Measurements from ENCODE around the gene C10orf71.

C10orf71 gene

GRCh38 chr10:49359349-49360270, 60.6 kb downstream of the C10orf71 start:
- Histone ChIP-seq H3K36me3 (ENCODE audit: low read depth) (no peaks in the 10 kb centered on the region), H3K27ac (ENCODE audit: poor library complexity, severe bottlenecking) (no peak overlapping the region), H3K4me3 (ENCODE audit: severe bottlenecking) (no peak overlapping the region), H3K4me1 (ENCODE audit: insufficient read depth, poor library complexity, severe bottlenecking) (no peaks in the 10 kb centered on the region), H3K27me3 (ENCODE audit: insufficient read depth, poor library complexity, severe bottlenecking) (no peaks in the 10 kb centered on the region), H3K9me3 (ENCODE audit: severe bottlenecking) (no peaks in the 10 kb centered on the region)
- no peak for ATAC-seq (ENCODE audit: low read depth)
- DNase-seq (ENCODE audit: low spot score) = no peak
- no peak for TF ChIP-seq CTCF (IDR thresholded peaks at IDR 0.05; ENCODE audit: poor library complexity, severe bottlenecking)

GRCh38 chr10:49360271-49361177, 61.6 kb downstream of the C10orf71 start:
- Histone ChIP-seq H3K9me3 (ENCODE audit: severe bottlenecking) (no peaks in the 10 kb centered on the region), H3K4me1 (ENCODE audit: insufficient read depth, poor library complexity, severe bottlenecking) (no peaks in the 10 kb centered on the region), H3K27me3 (ENCODE audit: insufficient read depth, poor library complexity, severe bottlenecking) (no peaks in the 10 kb centered on the region), H3K36me3 (ENCODE audit: low read depth) (no peaks in the 10 kb centered on the region), H3K27ac (ENCODE audit: poor library complexity, severe bottlenecking) (no peak overlapping the region), H3K4me3 (ENCODE audit: severe bottlenecking) (no peak overlapping the region)
- TF ChIP-seq CTCF (IDR thresholded peaks at IDR 0.05; ENCODE audit: poor library complexity, severe bottlenecking) = no peak
- DNase-seq (ENCODE audit: low spot score) = no peak
- no peak for ATAC-seq (ENCODE audit: low read depth)

- Histone ChIP-seq H3K27ac (ENCODE audit: poor library complexity, severe bottlenecking) (no peak overlapping the region), H3K27me3 (ENCODE audit: insufficient read depth, poor library complexity, severe bottlenecking) (no peaks in the 10 kb centered on the region), H3K4me3 (ENCODE audit: severe bottlenecking) (no peak overlapping the region), H3K4me1 (ENCODE audit: insufficient read depth, poor library complexity, severe bottlenecking) (no peaks in the 10 kb centered on the region), H3K36me3 (ENCODE audit: low read depth) (no peaks in the 10 kb centered on the region), H3K9me3 (ENCODE audit: severe bottlenecking) (no peaks in the 10 kb centered on the region)
- no peak for TF ChIP-seq CTCF (IDR thresholded peaks at IDR 0.05; ENCODE audit: poor library complexity, severe bottlenecking)
- DNase-seq (ENCODE audit: low spot score) (no peak), ATAC-seq (ENCODE audit: low read depth) (no peak)
These were observed 62.2 kb downstream of the C10orf71 start for GRCh38 chr10:49361178-49361554.

GRCh38 chr10:49361735-49362568, 63.0 kb downstream of the C10orf71 start:
- Histone ChIP-seq H3K27me3 (ENCODE audit: insufficient read depth, poor library complexity, severe bottlenecking) (no peaks in the 10 kb centered on the region), H3K4me3 (ENCODE audit: severe bottlenecking) (no peak overlapping the region), H3K27ac (ENCODE audit: poor library complexity, severe bottlenecking) (no peak overlapping the region), H3K4me1 (ENCODE audit: insufficient read depth, poor library complexity, severe bottlenecking) (no peaks in the 10 kb centered on the region), H3K9me3 (ENCODE audit: severe bottlenecking) (no peaks in the 10 kb centered on the region), H3K36me3 (ENCODE audit: low read depth) (no peaks in the 10 kb centered on the region)
- DNase-seq (ENCODE audit: low spot score) (no peak), ATAC-seq (ENCODE audit: low read depth) (no peak)
- TF ChIP-seq CTCF (IDR thresholded peaks at IDR 0.05; ENCODE audit: poor library complexity, severe bottlenecking) = no peak
